Loucy (cell line): ENCODE results near the gene DPP3.

Experiments
- CTCF ChIP-seq: fragments of 200-600 bp; sonication (generic); conservative IDR thresholded peaks from 2 replicates; pipeline ENCODE4 v1.5.1; 2014; ENCODE audit warnings: mild to moderate bottlenecking, antibody characterized with exemption, low read length
- EZH2phosphoT487 ChIP-seq: fragments of 200-600 bp; IDR thresholded peaks from 2 replicates; pipeline ENCODE4 v1.6.1; 2018; ENCODE audit warnings: antibody characterized with exemption, mild to moderate bottlenecking, moderate library complexity, borderline replicate concordance

- TF ChIP-seq CTCF (no peak), EZH2phosphoT487 (no peak)
Observed at GRCh38 chr11:66459138-66459778, 21.0 kb upstream of the DPP3 start.
